H9 (cell line): ENCODE results near the gene TENM3. TPM values are rescaled to one million over a fixed set of nuclear protein-coding genes. Genes with fewer than 3 reads are reported as not detected.

ENCODE experiments used
- DNase-seq: peaks from one replicate; pipeline ENCODE4 v3.0.0-alpha.2; 2017
- H2AFZ ChIP-seq: one replicate; pipeline ENCODE4 v1.6.1; 2013; ENCODE audit warnings: mild to moderate bottlenecking, low read length, control low read depth, moderate library complexity
- H2AK5ac ChIP-seq: 2 replicates; pipeline ENCODE4 v1.6.1; 2013; ENCODE audit warnings: low read length, control low read depth, mixed read lengths; ENCODE audit not compliant: insufficient read length
- H2BK120ac ChIP-seq: one replicate; pipeline ENCODE4 v1.6.1; 2013; ENCODE audit warnings: low read depth, mild to moderate bottlenecking, low read length, control low read depth, inconsistent platforms; ENCODE audit not compliant: poor library complexity, severe bottlenecking
- H2BK12ac ChIP-seq: 2 replicates; pipeline ENCODE4 v1.6.1; 2013; ENCODE audit warnings: low read length, control low read depth, mixed read lengths, low read depth; ENCODE audit not compliant: insufficient read length
- H2BK15ac ChIP-seq: 2 replicates; pipeline ENCODE4 v1.6.1; 2013; ENCODE audit warnings: low read depth, low read length, control low read depth
- H2BK20ac ChIP-seq: one replicate; pipeline ENCODE4 v1.6.1; 2013; ENCODE audit warnings: low read depth, mild to moderate bottlenecking, low read length, control low read depth, inconsistent platforms; ENCODE audit not compliant: poor library complexity, severe bottlenecking
- H2BK5ac ChIP-seq: 2 replicates; pipeline ENCODE4 v1.6.1; 2013; ENCODE audit warnings: low read length, control low read depth, mixed read lengths; ENCODE audit not compliant: insufficient read length
- H3K14ac ChIP-seq: 2 replicates; pipeline ENCODE4 v1.6.1; 2013; ENCODE audit warnings: low read length, control low read depth; ENCODE audit not compliant: insufficient read depth
- H3K18ac ChIP-seq: 2 replicates; pipeline ENCODE4 v1.6.1; 2013; ENCODE audit warnings: low read depth, mild to moderate bottlenecking, mixed read lengths, low read length, control low read depth; ENCODE audit not compliant: insufficient read length
- H3K23ac ChIP-seq: 2 replicates; pipeline ENCODE4 v1.6.1; 2013; ENCODE audit warnings: low read length, control low read depth, mixed read lengths, low read depth; ENCODE audit not compliant: insufficient read length
- H3K23me2 ChIP-seq: 2 replicates; pipeline ENCODE4 v1.6.1; 2013; ENCODE audit warnings: low read depth, mild to moderate bottlenecking, mixed read lengths, low read length, control low read depth; ENCODE audit not compliant: insufficient read length, poor library complexity, severe bottlenecking
- H3K27ac ChIP-seq: 2 replicates; pipeline ENCODE4 v1.5.1; 2013; ENCODE audit warnings: low read length, control low read depth, mixed read lengths, low read depth; ENCODE audit not compliant: insufficient read length
- H3K27me3 ChIP-seq: 2 replicates; pipeline ENCODE4 v1.6.1; 2013; ENCODE audit warnings: low read length, control low read depth, inconsistent platforms; ENCODE audit not compliant: insufficient read depth
- H3K4ac ChIP-seq: 2 replicates; pipeline ENCODE4 v1.6.1; 2013; ENCODE audit warnings: low read depth, mild to moderate bottlenecking, control low read depth, inconsistent platforms, low read length, moderate library complexity
- H3K4me1 ChIP-seq: 2 replicates; pipeline ENCODE4 v1.6.1; 2013; ENCODE audit warnings: low read length, control low read depth, inconsistent platforms; ENCODE audit not compliant: insufficient read depth
- H3K4me2 ChIP-seq: 2 replicates; pipeline ENCODE4 v1.6.1; 2013; ENCODE audit warnings: low read length, control low read depth, mixed read lengths; ENCODE audit not compliant: insufficient read length, insufficient read depth
- H3K56ac ChIP-seq: 2 replicates; pipeline ENCODE4 v1.6.1; 2013; ENCODE audit warnings: low read depth, mild to moderate bottlenecking, mixed read lengths, low read length, control low read depth; ENCODE audit not compliant: insufficient read length
- H3K79me1 ChIP-seq: 2 replicates; pipeline ENCODE4 v1.6.1; 2013; ENCODE audit warnings: low read depth, mild to moderate bottlenecking, moderate library complexity, low read length, control low read depth, inconsistent platforms; ENCODE audit not compliant: insufficient read depth, poor library complexity, severe bottlenecking
- H3K79me2 ChIP-seq: 2 replicates; pipeline ENCODE4 v1.6.1; 2013; ENCODE audit warnings: low read length, control low read depth, inconsistent platforms; ENCODE audit not compliant: insufficient read depth
- H3K9ac ChIP-seq: 2 replicates; pipeline ENCODE4 v1.6.1; 2013; ENCODE audit warnings: low read length, control low read depth, mixed read lengths; ENCODE audit not compliant: insufficient read length; ENCODE audit errors: extremely low read depth
- H3K9me3 ChIP-seq: one replicate; pipeline ENCODE4 v1.6.1; 2013; ENCODE audit warnings: low read depth, low read length, inconsistent platforms; ENCODE audit not compliant: control insufficient read depth
- H3T11ph ChIP-seq: one replicate; pipeline ENCODE4 v1.6.1; 2013; ENCODE audit warnings: mild to moderate bottlenecking, low read length, control low read depth, inconsistent platforms
- H4K20me1 ChIP-seq: one replicate; pipeline ENCODE4 v1.6.1; 2013; ENCODE audit not compliant: control insufficient read depth, insufficient read length, insufficient read depth
- H4K5ac ChIP-seq: 2 replicates; pipeline ENCODE4 v1.6.1; 2013; ENCODE audit warnings: low read depth, mild to moderate bottlenecking, mixed read lengths, low read length, control low read depth; ENCODE audit not compliant: insufficient read length
- H4K8ac ChIP-seq: replicated peaks from 2 replicates; pipeline ENCODE4 v1.6.1; 2013; ENCODE audit warnings: low read length, control low read depth, mixed read lengths, low read depth; ENCODE audit not compliant: insufficient read length
- H4K91ac ChIP-seq: 2 replicates; pipeline ENCODE4 v1.6.1; 2013; ENCODE audit warnings: low read depth, mild to moderate bottlenecking, moderate library complexity, mixed read lengths, low read length, control low read depth; ENCODE audit not compliant: insufficient read length
- H3K27ac Mint-ChIP-seq, 3 experiments: 2 replicates in 2 of 3; 3 replicates in 1 of 3; pipeline ENCODE4 v1.8.0; 2020 to 2021; ENCODE audit warnings: mixed read lengths in 3 of 3, mild to moderate bottlenecking in 1 of 3, moderate library complexity in 1 of 3
- H3K27me3 Mint-ChIP-seq: 2 replicates; pipeline ENCODE4 v1.8.0; 2021; ENCODE audit warnings: low read depth, mild to moderate bottlenecking, moderate library complexity, mixed read lengths
- H3K36me3 Mint-ChIP-seq, 3 experiments: 2 replicates in 2 of 3; 3 replicates in 1 of 3; pipeline ENCODE4 v1.8.0; 2020 to 2021; ENCODE audit warnings: low read depth in 3 of 3, mixed read lengths in 3 of 3; ENCODE audit not compliant: insufficient read depth in 1 of 3
- H3K4me1 Mint-ChIP-seq, 2 experiments: 2 replicates each; pipeline ENCODE4 v1.8.0; 2020; ENCODE audit warnings: mixed read lengths in 2 of 2
- H3K4me3 Mint-ChIP-seq, 2 experiments: 2 replicates in 1 of 2; 3 replicates in 1 of 2; pipeline ENCODE4 v1.8.0; 2020 to 2021; ENCODE audit warnings: mild to moderate bottlenecking in 2 of 2, mixed read lengths in 2 of 2, moderate library complexity in 1 of 2
- H3K9me3 Mint-ChIP-seq, 2 experiments: 2 replicates in 1 of 2; 3 replicates in 1 of 2; pipeline ENCODE4 v1.8.0; 2020; ENCODE audit warnings: mild to moderate bottlenecking in 2 of 2, mixed read lengths in 2 of 2, moderate library complexity in 1 of 2
- WGBS: extraction: QIAGEN DNeasy Blood & Tissue Kit; methylation state at CpG from one replicate; pipeline ENCODE4 v1.1.7; 2013; ENCODE audit warnings: missing lambda C conversion rate, low lambda C conversion rate, mixed read lengths; ENCODE audit not compliant: insufficient read length; ENCODE audit errors: extremely low coverage; 5-methylcytosine and 5-hydroxymethylcytosine counted together
- total RNA-seq: library from RNA; stranded (reverse); gene quantifications from 2 replicates; pipeline ENCODE4 v1.2.1, GENCODE V29; 2021
- TF ChIP-seq, protein P1 (sequence below): fragments of 200-600 bp; sonication (generic); conservative IDR thresholded peaks from 3 replicates; pipeline ENCODE4 v1.8.0; 2021; ENCODE audit warnings: antibody characterized with exemption, mild to moderate bottlenecking

TENM3 gene
- total RNA-seq, 1 experiment from 2014 or later, result 49.6 TPM

DNA sequence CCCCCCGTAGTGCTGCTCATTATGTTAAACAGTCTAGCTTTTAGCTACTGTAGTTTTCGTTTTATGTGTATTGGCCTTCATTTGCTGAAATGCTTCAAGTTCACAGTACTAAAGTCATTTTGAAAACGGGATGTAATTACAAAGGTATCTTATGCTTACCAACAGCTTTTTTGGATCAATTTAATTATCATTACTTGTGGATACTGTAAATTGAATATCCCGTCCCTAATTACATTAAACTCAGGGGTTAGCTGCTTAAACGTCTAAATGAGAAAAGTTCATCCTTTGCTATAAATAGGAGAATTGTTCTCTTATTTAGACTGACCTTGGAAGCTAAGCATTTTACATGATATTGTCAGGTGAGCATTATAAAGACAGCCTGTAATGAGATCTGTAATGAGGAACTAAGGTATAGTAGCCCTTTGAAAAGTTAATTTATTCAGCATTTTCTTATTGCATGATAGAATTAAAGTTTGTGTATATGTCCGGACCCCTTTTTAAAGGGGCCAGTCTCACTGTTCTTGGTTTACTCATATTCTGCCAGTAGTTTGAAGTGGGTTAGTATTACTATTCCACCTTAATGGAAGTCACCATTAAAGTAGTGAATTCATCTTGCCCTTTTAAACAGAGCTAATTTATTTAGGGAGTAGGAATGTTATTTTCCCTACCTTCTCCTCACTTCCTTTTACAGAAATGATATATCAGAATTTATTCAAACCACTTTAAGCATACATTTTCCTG lies 252.6 kb downstream of the TENM3 start:
- H4K91ac ChIP-seq, result no peak overlapping the region
- Mint-ChIP-seq H3K27ac (peak overlapping the region in 1 of 3 experiments; percentile 27; a peak in 2 of 7 replicates), H3K27me3 (no peaks in the 10 kb centered on the region), H3K9me3 (no peaks in the 10 kb centered on the region), H3K36me3 (no peaks in the 10 kb centered on the region), H3K4me3 (no peak overlapping the region), H3K4me1 (peaks cover 40 to 43% of the 10 kb centered on the region in 2 experiments)
- no peak overlapping the region for H2BK120ac ChIP-seq
- H3K27ac ChIP-seq, result no peak overlapping the region
- H3K27me3 ChIP-seq, result no peaks in the 10 kb centered on the region
- H3K4me2 ChIP-seq, result no peak overlapping the region
- H3K23ac ChIP-seq, result no peak overlapping the region
- H3K9me3 ChIP-seq, result no peaks in the 10 kb centered on the region
- no peak overlapping the region for H3K14ac ChIP-seq
- no peak overlapping the region for H2BK20ac ChIP-seq
- no peak overlapping the region for H4K5ac ChIP-seq
- H3K4ac ChIP-seq, result no peak overlapping the region
- H2AFZ ChIP-seq, result no peak overlapping the region
- H2BK15ac ChIP-seq, result no peak overlapping the region
- H3T11ph ChIP-seq, result no peak overlapping the region
- no peak overlapping the region for H4K8ac ChIP-seq
- no peak overlapping the region for H2AK5ac ChIP-seq
- H3K18ac ChIP-seq, result no peak overlapping the region
- TF ChIP-seq, protein P1, sequence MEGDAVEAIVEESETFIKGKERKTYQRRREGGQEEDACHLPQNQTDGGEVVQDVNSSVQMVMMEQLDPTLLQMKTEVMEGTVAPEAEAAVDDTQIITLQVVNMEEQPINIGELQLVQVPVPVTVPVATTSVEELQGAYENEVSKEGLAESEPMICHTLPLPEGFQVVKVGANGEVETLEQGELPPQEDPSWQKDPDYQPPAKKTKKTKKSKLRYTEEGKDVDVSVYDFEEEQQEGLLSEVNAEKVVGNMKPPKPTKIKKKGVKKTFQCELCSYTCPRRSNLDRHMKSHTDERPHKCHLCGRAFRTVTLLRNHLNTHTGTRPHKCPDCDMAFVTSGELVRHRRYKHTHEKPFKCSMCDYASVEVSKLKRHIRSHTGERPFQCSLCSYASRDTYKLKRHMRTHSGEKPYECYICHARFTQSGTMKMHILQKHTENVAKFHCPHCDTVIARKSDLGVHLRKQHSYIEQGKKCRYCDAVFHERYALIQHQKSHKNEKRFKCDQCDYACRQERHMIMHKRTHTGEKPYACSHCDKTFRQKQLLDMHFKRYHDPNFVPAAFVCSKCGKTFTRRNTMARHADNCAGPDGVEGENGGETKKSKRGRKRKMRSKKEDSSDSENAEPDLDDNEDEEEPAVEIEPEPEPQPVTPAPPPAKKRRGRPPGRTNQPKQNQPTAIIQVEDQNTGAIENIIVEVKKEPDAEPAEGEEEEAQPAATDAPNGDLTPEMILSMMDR, result no peak
- DNase-seq, result no peak
- H2BK12ac ChIP-seq, result no peak overlapping the region
- no peaks in the 10 kb centered on the region for H3K79me1 ChIP-seq
- no peaks in the 10 kb centered on the region for H3K23me2 ChIP-seq
- peaks cover 2% of the 10 kb centered on the region; the same call in 1 of the 2 replicates for H3K79me2 ChIP-seq
- H4K20me1 ChIP-seq, result no peaks in the 10 kb centered on the region
- H3K56ac ChIP-seq, result no peak overlapping the region
- WGBS, result no CpG with 5 or more reads among the region's 6 CpGs
- H3K4me1 ChIP-seq, result peaks cover 5% of the 10 kb centered on the region
- no peak overlapping the region for H2BK5ac ChIP-seq
- H3K9ac ChIP-seq, result no peak overlapping the region
